Panc1 (cell line): ENCODE measurements around the gene CPA1. TPM values are rescaled to one million over a fixed set of nuclear protein-coding genes. Genes with fewer than 3 reads are reported as not detected.
A peak's percentile ranks its signal among the peaks of the same experiment; 100 is the strongest.

Source experiments
- ATAC-seq: fragments of 200-7000 bp; cut with Tn5 transposase; 2 replicates; pipeline ENCODE4 v1.9.1; 2020; ENCODE audit warnings: mild to moderate bottlenecking, moderate library complexity
- Bru-seq: library from RNA; stranded (reverse); fragments of 400-500 nt; gene quantifications from one replicate; lab custom pipeline; 2021; lab: Mats Ljungman, UMichigan
- BruChase-seq, 2 experiments: library from RNA; stranded (reverse); fragments of 400-500 nt; gene quantifications; one replicate each; lab custom pipeline; 2021; lab: Mats Ljungman, UMichigan
- BruUV-seq: library from RNA; stranded (reverse); fragments of 400-500 nt; replicated peaks from 2 replicates; lab custom pipeline; 2021; lab: Mats Ljungman, UMichigan
- CTCF ChIA-PET: fragments of 300-600 bp; sonication (Branson Sonifier 250); formaldehyde crosslinking; loops from one replicate; lab custom pipeline; 2022; ENCODE audit warnings: antibody characterized with exemption; lab: Charles Lee
- POLR2A ChIA-PET: fragments of 300-600 bp; sonication (Branson Sonifier 250); formaldehyde crosslinking; loops from one replicate; lab custom pipeline; 2022; ENCODE audit warnings: antibody characterized with exemption; lab: Charles Lee
- DNase-seq: peaks from one replicate; pipeline ENCODE4 v3.0.0-alpha.2; 2010; ENCODE audit warnings: low read depth, low spot score
- H3K27ac ChIP-seq: 2 replicates; pipeline ENCODE4 v1.5.1; 2011; ENCODE audit warnings: mild to moderate bottlenecking, low read length, inconsistent platforms
- H3K27me3 ChIP-seq: fragments of 200-500 bp; sonication (Bioruptor generic); 2 replicates; pipeline ENCODE4 v1.6.0; 2014; ENCODE audit warnings: low read length, inconsistent platforms; ENCODE audit not compliant: control insufficient read depth, insufficient read depth
- H3K36me3 ChIP-seq: fragments of 200-500 bp; sonication (Bioruptor generic); 2 replicates; pipeline ENCODE4 v1.5.1; 2014; ENCODE audit warnings: inconsistent platforms, mild to moderate bottlenecking, low read length, moderate library complexity; ENCODE audit not compliant: control insufficient read depth, insufficient read depth
- H3K4me1 ChIP-seq: 2 replicates; pipeline ENCODE4 v1.5.1; 2011; ENCODE audit warnings: inconsistent platforms, mild to moderate bottlenecking, low read length, moderate library complexity; ENCODE audit not compliant: control insufficient read depth, insufficient read depth
- H3K4me3 ChIP-seq, 2 experiments: 2 replicates each; pipeline ENCODE4 v1.5.1; 2011 to 2012; ENCODE audit warnings: low read depth in 2 of 2, low read length in 2 of 2, mild to moderate bottlenecking in 2 of 2, inconsistent platforms in 1 of 2, moderate library complexity in 1 of 2
- H3K9me3 ChIP-seq: fragments of 200-500 bp; sonication (Bioruptor generic); 2 replicates; pipeline ENCODE4 v1.5.1; 2014; ENCODE audit warnings: low read depth, mild to moderate bottlenecking, inconsistent platforms, low read length, moderate library complexity; ENCODE audit not compliant: control insufficient read depth, insufficient read depth
- CTCF ChIP-seq: fragments of 450-650 bp; IDR thresholded peaks from 2 replicates; pipeline ENCODE4 v1.5.1; 2017; ENCODE audit warnings: mild to moderate bottlenecking
- POLR2AphosphoS5 ChIP-seq: IDR thresholded peaks from 2 replicates; pipeline ENCODE4 v1.6.1; 2012; ENCODE audit warnings: mild to moderate bottlenecking, low read depth, low read length, moderate library complexity
- REST ChIP-seq, 2 experiments: IDR thresholded peaks; 2 replicates each; pipeline ENCODE4 v1.6.1; 2011 to 2012; ENCODE audit warnings: low read depth in 2 of 2, control low read depth in 1 of 2, low read length in 1 of 2, mild to moderate bottlenecking in 1 of 2, moderate library complexity in 1 of 2; ENCODE audit not compliant: insufficient read depth in 1 of 2
- SIN3A ChIP-seq: IDR thresholded peaks from 2 replicates; pipeline ENCODE4 v1.6.1; 2012; ENCODE audit warnings: low read depth, mild to moderate bottlenecking, low read length, moderate library complexity, borderline replicate concordance; ENCODE audit not compliant: insufficient read depth
- TCF7L2 ChIP-seq: IDR thresholded peaks from 2 replicates; pipeline ENCODE4 v1.6.1; 2011; ENCODE audit warnings: mild to moderate bottlenecking, low read depth, low read length, inconsistent platforms
- in situ Hi-C: cut with HindIII; loops from 2 replicates; pipeline ENCODE4 v1.10.0; 2016; ENCODE audit warnings: low sequenced_read_pairs, low pct_unique_long_range_greater_than_20kb
- intact Hi-C: fragments of 100-400 bp; cut with micrococcal nuclease; formaldehyde crosslinking; loops from one replicate; pipeline ENCODE4 v1.10.0; 2022; ENCODE audit not compliant: unreplicated experiment
- long read RNA-seq: library from polyadenylated mRNA; unstranded; transcript quantifications from one replicate; pipeline ENCODE4 v2.0.0, GENCODE V29; 2021; ENCODE audit not compliant: unreplicated experiment
- polyA plus RNA-seq: library from polyadenylated mRNA; unstranded; fragments of >200 nt; gene quantifications from one replicate; pipeline ENCODE4 v1.2.1, GENCODE V29; 2012; ENCODE audit warnings: missing spikeins; ENCODE audit not compliant: insufficient read length
- total RNA-seq: library from RNA; stranded (reverse); gene quantifications from one replicate; pipeline ENCODE4 v1.2.1, GENCODE V29; 2021; ENCODE audit not compliant: unreplicated experiment

The CPA1 gene
- total RNA-seq (7.6 TPM), Bru-seq, nascent RNA (not detected), BruChase-seq, experiment 1, labeled RNA remaining after a 2-hour chase (not detected), BruChase-seq, experiment 2, labeled RNA remaining after a 6-hour chase (not detected)
- polyA plus RNA-seq, result not detected
- long read RNA-seq, result 0 reads

- intact Hi-C loops (loop anchor here (10.0 kb wide), 1 partner anchor 305 kb away; the partner anchor contains the start of gene KLHDC10), in situ Hi-C loops (no loop called here)
- DNase-seq (no peak), ATAC-seq (peak; percentile 26; the same call in 1 of the 2 replicates)
- H3K9me3 ChIP-seq, result no peaks in the 10 kb centered on the region
- TF ChIP-seq SIN3A, result no peak
- TF ChIP-seq POLR2AphosphoS5, result no peak
- no peak for TF ChIP-seq CTCF
- no peak for TF ChIP-seq TCF7L2
- no peak for TF ChIP-seq REST (IDR thresholded peaks at IDR 0.05; ENCODE audit: insufficient read depth in 1 of 2, low read depth in 2 of 2, low read length in 1 of 2)
- no peak within 1 kb of the TSS for H3K4me3 ChIP-seq
- BruUV-seq, result no TSS peak
- ChIA-PET CTCF (no interaction called here), POLR2A (no interaction called here)
- no peak within 1 kb of the TSS for H3K27ac ChIP-seq
- no peaks in the 10 kb centered on the region for H3K27me3 ChIP-seq
- no peaks in the 10 kb centered on the region for H3K4me1 ChIP-seq
- H3K36me3 ChIP-seq, result no peaks in the 10 kb centered on the region
Measured at GRCh38 chr7:130379921-130380860, at the start of gene CPA1. Gene CPA1, plus strand, starts transcription at chr7:130380494. Its CDS starts 27 bp downstream, at chr7:130380521.

- Histone ChIP-seq H3K36me3 (no peaks in the 10 kb centered on the region), H3K4me3 (no peak overlapping the region), H3K4me1 (no peaks in the 10 kb centered on the region), H3K27me3 (no peaks in the 10 kb centered on the region), H3K27ac (no peak overlapping the region), H3K9me3 (no peaks in the 10 kb centered on the region)
- ChIA-PET CTCF (no interaction called here), POLR2A (no interaction called here)
- intact Hi-C loops, result no loop called here
- in situ Hi-C loops, result no loop called here
- TF ChIP-seq POLR2AphosphoS5 (no peak), REST (IDR thresholded peaks at IDR 0.05; ENCODE audit: insufficient read depth in 1 of 2, low read depth in 2 of 2, low read length in 1 of 2) (no peak), CTCF (no peak), TCF7L2 (no peak), SIN3A (no peak)
- DNase-seq (no peak), ATAC-seq (no peak)
- BruUV-seq, result no TSS peak
Measured at GRCh38 chr7:130332259-130333053, 47.8 kb upstream of the CPA1 start.
